Hypothalamus (tissue), 51 donors: ENCODE measurements around the gene ABCF3.

Experiments used
- DNase-seq, 51 donors: peaks; one replicate each; lab custom pipeline; 2025; lab: John Stamatoyannopoulos, UW

Gene ABCF3

DNA sequence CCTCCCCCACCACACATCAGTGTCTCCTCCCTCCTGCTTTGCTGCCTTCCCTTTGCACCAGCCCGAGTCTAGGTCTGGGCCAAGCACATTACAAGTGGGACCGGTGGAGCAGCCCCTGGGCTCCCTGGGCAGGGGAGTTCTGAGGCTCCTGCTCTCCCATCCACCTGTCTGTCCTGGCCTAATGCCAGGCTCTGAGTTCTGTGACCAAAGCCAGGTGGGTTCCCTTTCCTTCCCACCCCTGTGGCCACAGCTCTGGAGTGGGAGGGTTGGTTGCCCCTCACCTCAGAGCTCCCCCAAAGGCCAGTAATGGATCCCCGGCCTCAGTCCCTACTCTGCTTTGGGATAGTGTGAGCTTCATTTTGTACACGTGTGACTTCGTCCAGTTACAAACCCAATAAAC is 2.3 kb upstream of the ABCF3 start:
- DNase-seq: no peak

DNA sequence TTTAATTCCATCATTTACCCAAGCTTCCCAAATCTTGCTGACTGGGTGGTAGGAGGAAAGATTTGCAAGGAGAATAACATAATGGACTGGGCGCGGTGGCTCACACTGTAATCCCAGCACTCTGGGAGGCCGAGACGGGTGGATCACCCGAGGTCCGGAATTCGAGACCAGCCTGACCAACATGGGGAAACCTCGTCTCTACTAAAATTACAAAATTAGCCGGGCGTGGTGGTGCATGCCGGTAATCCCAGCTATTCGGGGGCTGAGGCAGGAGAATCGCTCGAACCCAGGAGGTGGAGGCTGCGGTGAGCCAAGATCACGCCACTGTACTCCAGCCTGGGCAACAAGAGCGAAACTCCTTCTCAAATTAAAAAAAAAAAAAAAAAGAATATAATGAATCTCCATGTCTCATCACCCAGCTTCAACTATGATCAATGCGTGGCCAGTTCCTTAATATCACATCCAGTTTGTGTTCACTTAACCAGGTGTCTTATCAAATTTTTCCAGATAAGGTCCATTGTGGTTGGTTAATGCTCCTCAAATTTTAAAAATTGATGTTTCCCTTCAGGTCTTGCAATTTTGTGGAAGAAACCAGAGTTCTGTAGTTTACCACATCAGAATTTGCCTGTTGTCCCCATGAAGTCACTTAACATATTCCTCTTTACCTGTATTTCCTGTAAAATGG is 1.3 kb upstream of the ABCF3 start:
- no peak for DNase-seq

DNA sequence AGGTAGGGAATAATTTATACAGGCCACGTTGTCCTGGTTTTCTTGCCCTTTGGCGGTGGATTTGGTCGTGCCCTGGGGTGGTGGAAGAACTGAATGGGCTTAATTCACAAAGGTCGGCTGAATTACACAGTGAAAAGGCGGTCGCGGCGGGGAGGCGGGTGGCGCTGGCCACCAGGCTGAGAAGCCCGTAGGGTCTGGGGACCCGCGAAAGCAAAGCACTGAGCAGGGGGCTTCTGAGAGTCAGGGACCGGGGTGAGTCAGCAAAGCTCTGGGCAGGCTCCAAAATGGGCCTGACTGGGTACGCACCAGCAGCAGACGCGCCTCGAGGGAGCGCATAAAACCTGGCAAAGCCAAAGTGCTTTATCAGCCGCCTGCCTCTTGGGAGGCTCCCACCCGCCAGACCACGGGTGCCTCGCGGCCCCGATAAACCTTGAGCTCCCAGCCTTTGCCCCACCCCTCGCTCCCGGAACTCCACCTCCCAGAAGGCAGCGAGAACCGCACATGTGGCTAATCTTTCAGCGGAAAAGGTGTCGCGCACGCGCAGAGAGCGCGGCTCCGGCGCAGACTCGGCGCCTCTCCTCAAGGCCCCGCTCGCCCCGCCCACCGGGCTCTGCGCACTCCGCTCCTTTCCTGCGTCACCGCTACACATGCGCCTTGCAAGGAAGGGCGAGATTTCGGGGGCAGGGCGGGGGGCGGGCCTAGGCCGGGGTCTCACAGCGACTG is 377 bp upstream of the ABCF3 start:
- DNase-seq: peak; percentile 85 to 99 (median 98)

GRCh38 chr3:184186902-184187207 is 856 bp downstream of the ABCF3 start:
- DNase-seq: no peak

- no peak for DNase-seq
Observed at GRCh38 chr3:184188080-184188479, 2.1 kb downstream of the ABCF3 start.

GRCh38 chr3:184189421-184189820 is 3.4 kb downstream of the ABCF3 start:
- DNase-seq: no peak

- DNase-seq: no peak
Observed at GRCh38 chr3:184192889-184193288, 6.9 kb downstream of the ABCF3 start.

- no peak for DNase-seq
Observed at GRCh38 chr3:184193991-184194539, 8.1 kb downstream of the ABCF3 start.

- no peak for DNase-seq
Observed at GRCh38 chr3:184196536-184196935, 10.5 kb downstream of the ABCF3 start.

DNA sequence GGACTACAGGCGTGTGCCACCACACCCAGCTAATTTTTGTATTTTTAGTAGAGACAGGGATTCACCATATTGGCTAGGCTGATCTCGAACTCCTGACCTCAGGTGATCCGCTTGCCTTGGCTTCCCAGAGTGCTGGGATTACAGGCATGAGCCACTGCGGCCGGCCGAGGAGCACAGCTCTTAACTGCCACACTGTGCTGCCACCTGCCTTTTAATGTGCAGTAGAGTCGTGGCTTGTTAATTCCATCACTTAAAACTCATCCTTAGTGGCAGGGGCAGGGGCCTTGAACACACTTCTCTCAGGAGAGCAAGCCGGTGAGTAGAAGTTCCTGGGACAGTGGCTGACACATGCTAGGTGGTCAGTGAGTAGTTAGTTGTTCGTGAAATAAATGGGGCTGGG is 12.5 kb downstream of the ABCF3 start:
- no peak for DNase-seq

DNA sequence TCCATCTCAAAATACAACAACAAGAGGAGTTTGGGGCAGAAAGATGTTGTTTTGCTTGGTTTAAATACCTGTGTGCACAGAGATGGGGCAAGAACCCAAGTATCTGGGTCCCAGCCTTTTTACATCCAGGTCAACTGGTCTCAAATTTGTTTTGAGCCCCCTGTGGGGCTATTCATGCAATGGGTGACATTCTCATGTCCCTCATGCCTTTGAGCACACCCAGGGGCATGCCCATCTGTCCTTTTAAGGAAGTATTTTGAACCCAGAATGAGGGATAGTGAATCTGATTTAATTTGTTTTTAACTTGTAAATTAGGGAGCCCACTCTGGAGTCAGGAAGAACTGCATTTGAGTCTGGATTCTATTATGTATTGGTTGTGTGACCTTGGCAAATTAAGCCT is 14.8 kb downstream of the ABCF3 start:
- no peak for DNase-seq

DNA sequence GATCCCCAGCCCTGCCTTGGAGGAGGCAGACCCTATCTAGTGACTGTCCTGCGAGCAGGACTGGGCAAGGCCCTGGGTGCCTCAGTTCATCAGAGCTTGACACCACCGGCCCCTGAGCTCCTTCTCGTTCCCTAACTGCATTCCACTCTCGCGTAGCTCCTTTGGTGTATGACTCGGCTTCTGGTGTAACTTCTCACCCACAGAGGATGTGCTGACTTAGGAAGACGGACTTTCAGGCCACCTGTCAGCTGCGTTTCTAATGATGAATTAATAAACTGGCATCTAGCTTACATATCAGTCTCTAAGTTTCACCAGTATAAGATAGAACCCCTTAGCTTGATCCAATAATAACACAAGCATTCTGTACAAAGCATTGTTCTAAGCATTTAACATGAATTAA is 17.5 kb downstream of the ABCF3 start:
- DNase-seq: no peak

DNA sequence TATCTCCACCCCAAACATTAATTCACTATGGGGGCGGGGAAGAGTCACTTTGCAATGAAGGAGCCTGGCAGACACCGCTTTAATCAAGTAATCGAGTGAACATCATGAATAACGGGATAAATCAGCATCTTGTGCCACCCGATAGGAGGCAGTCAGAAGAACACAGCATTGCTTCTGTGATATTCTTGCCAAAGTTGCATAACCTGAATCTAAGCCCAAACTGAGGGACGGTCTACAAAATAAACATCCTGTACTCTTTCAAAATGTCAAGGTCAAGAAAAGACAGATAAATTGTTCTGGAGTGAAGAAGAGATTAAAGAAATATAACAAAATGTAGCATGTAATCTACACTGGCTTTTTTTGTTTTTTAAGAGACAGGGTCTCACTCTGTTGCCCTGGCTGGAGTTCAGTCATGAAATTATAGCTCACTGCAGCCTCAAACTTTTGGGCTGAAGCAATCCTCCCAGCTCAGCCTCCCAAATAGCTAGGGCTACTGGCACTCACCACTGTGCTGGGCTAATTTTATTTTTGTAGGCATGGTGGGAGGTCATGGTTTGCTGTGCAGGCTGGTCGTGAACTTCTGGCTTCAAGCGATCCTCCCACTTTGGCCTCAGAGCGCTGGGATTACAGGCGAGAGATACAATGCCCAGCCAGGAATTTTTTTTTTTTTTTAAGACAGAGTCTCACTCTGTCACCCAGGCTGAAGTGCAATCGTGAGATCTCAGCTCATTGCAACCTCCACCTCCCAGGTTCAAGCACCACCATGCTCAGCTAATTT is 23.3 kb downstream of the ABCF3 start:
- DNase-seq: no peak

DNA sequence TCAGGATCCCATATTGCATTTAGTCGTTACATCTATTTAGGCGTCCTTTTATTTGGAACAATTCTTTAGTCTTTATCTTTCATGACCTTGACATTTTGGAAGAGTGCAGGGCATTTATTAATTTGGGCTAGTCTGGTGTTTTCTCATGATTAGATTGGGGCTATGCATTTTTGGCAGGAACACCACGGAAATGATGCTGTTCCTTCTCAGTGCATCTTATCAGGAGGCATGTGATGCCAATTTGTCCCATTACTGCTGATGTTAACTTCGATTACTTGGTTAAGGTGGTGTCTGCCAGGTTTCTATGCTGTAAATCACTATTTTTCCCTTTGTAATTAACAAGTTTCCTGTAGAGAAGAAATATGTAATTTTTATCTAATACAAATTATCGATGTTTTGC is 25.3 kb downstream of the ABCF3 start:
- no peak for DNase-seq

DNA sequence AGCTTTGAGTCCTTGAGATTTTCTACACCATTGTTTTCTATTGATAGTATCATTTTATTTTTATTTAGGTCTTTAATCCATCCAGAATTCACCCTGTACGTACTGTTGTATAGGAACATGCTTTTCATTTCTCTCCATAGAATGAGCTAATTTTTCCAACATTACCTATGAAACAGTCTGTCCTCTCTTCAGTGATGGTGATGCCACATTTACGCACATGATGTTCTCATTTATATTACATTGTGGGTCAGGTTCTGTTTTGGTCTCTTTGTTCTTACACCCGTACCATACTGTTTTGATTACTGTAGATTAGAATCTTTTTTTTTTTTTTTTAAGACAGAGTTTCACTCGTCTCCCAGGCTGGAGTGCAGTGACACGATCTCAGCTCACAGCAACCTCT is 25.7 kb downstream of the ABCF3 start:
- DNase-seq: no peak

DNA sequence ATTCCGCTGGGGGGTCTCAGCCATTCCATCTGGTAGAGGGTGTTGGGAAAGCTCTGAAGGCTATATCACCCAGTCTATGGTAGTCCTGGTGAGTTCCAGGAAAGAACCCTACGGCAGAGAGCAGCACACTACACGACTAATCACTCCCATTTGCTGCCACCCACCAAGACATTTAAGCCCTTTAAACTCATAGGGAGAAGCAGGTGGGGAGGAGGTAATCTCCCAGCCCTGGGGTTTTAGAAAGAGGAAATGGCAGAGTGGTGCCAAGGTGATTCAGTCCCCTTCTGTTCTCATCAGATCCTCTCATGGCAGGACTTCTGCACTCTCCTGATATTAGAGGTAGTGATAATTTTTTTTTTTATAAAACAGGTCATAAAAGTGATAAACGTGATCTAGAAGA is 32.8 kb downstream of the ABCF3 start:
- no peak for DNase-seq

GRCh38 chr3:184222521-184222920 is 36.5 kb downstream of the ABCF3 start:
- DNase-seq: no peak

GRCh38 chr3:184223946-184224345 is 37.9 kb downstream of the ABCF3 start:
- DNase-seq: no peak

DNA sequence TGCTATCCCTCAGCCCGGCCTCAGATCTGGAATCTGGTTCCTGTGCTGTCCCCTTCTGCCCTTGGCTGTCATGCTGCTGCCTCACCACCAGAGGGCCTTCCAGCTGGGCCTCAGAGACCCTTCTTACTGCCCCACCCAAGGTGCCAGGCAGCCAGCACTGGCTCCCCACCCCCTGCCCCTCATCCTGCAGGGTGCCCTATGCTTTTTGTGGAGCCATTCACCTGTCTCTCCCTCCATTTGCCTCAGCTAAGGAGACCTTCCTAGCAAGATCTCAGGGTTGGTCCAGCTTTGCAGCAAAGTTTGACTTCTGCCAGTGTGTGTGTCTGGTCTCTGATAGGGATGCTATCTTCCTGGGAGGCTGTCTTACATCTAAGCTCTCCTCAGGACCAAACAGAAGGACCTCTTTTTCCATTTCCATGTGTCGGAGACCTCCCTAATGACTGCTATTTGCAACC is 41.5 kb downstream of the ABCF3 start:
- DNase-seq: peak in 2 of 51 donors; percentile 13 to 23

GRCh38 chr3:184228376-184229137 is 42.6 kb downstream of the ABCF3 start:
- no peak for DNase-seq
